Right lobe of liver (tissue), 6 donors: Measurements from ENCODE around the gene ABLIM3. TPM values are rescaled to one million over a fixed set of nuclear protein-coding genes. Genes with fewer than 3 reads are reported as not detected.
A peak's percentile ranks its signal among the peaks of the same experiment; 100 is the strongest.

Experiments
- ATAC-seq, 4 donors: fragments of 200-7000 bp; cut with Tn5 transposase; one replicate each; pipeline ENCODE4 v1.9.1; 2020; ENCODE audit warnings: mild to moderate bottlenecking in 4 of 4, moderate library complexity in 4 of 4
- DNase-seq, 3 donors: peaks; one replicate each; pipeline ENCODE4 v3.0.0-alpha.2; 2020
- H3K27ac ChIP-seq, 3 donors: fragments of 200-600 bp; one replicate each; pipeline ENCODE4 v1.8.0; 2022
- H3K27me3 ChIP-seq, 2 donors: fragments of 200-600 bp; one replicate each; pipeline ENCODE4 v1.8.0; 2022
- H3K36me3 ChIP-seq, 4 donors: fragments of 200-600 bp; sonication (generic) in 1 of 4; one replicate each; pipeline versions ENCODE4 v1.5.1 to v1.8.0; 2017 to 2022; ENCODE audit warnings: control low read depth in 1 of 4
- H3K4me1 ChIP-seq, 4 donors: fragments of 200-600 bp; sonication (generic) in 1 of 4; one replicate each; pipeline versions ENCODE4 v1.5.1 to v1.8.0; 2017 to 2022; ENCODE audit warnings: control low read depth in 1 of 4
- H3K4me3 ChIP-seq, 3 donors: fragments of 200-600 bp; one replicate each; pipeline ENCODE4 v1.8.0; 2022
- H3K9me3 ChIP-seq, 4 donors: fragments of 200-600 bp; sonication (generic) in 1 of 4; one replicate each; pipeline versions ENCODE4 v1.5.1 to v1.8.0; 2017 to 2022; ENCODE audit warnings: control low read depth in 1 of 4
- POLR2A ChIP-seq: fragments of 450-650 bp; IDR thresholded peaks from one replicate; pipeline ENCODE4 v1.6.1; 2017; ENCODE audit warnings: antibody characterized with exemption, mild to moderate bottlenecking
- WGBS: methylation state at CpG from one replicate; pipeline ENCODE4 v1.1.6; 2018; ENCODE audit warnings: low coverage, low lambda C conversion rate; ENCODE audit not compliant: insufficient coverage; ENCODE audit errors: missing lambda C conversion rate; 5-methylcytosine and 5-hydroxymethylcytosine counted together
- intact Hi-C, 2 donors: fragments of 100-400 bp; cut with DNase I; formaldehyde crosslinking; loops; one replicate each; pipeline versions ENCODE4 v1.11.2 to v1.14.1; 2022
- total RNA-seq, 6 experiments: library from RNA; depleted of rRNA in 2 of 6; stranded (reverse); fragments of >200 nt in 2 of 6; fragmentation: NEBNext Ultra II Directional in 3 of 6; extraction: Animal tissue kit (Norgen Biotek cat#: 25700) in 3 of 6; gene quantifications; one replicate each; pipeline versions ENCODE4 v1.1.0 to v1.2.4, GENCODE V29; 2016 to 2023
- TF ChIP-seq, protein P1 (sequence below), 4 donors: fragments of 200-600 bp in 3 of 4; fragments of 450-650 bp in 1 of 4; IDR thresholded peaks; one replicate each; pipeline versions ENCODE4 v1.5.1 to v1.8.0; 2016 to 2022; ENCODE audit warnings: antibody characterized with exemption in 4 of 4, mild to moderate bottlenecking in 2 of 4
- donor health status: DM: no; HTN: yes; CAD: no.
- donor health status: DM: no; HTN: no; CAD: no.
- donor health status: DM: no; HTN: no; CAD: no.
- donor health status: DM: no; HTN: yes; CAD: no.
- donor health status: DM: no; HTN: yes; CAD: no.

ABLIM3 gene
- total RNA-seq, 6 experiments from 2014 or later: 85.8 to 180 (median 125) TPM

DNA sequence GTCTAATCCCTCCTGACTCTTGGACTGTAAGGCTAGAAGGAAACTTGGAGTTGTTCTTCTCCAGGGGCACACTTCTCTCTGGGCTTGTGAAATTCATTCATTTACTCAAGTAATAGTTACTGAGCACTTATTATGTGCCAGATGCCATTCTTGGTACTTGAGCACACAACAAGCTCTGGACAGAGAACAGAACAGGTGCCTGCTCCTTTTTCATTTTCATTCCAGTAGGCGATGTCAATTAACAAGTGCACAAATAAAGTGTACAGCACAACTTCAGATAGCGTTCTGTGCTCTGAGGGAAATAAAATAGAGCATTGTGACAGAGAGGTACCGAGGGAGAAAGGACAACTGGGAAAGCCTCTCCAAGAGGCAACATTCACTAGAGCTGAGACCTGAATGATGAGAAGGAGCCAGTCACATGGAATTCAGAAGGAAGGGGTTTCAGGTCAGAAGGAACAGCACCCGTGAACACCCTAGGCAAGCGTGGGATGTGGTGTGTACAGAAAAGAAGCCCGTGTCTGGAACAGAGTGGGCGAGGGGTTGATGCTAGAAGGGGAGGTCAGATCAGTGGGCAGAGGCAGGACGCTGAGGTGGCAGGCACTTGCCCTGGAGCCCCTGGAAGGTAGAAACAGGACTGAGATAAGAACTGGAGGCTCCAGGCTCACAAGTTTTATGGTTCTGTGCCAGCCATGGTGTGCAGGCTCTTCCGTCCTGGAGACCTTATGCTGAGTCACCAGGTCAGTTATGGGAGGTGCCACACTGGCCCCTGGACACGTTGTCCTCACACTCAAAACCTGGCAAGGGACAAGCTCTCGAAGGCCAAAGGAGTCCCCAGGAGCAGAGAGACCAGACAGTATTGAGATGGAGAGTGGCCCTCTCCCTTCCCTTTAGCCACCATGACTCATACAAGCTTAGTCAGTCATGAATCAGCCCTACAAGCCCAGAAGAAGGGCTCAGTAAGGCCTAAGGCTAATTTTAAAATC, 7.2 kb upstream of the ABLIM3 start:
- peaks cover 0 to 37% (median 15%) of the 10 kb centered on the region in 4 donors for H3K4me1 ChIP-seq
- WGBS: 60% methylated on average over 8 of the region's 11 CpGs
- H3K27ac ChIP-seq: peak overlapping the region; percentile 37 to 86 (median 82)
- H3K4me3 ChIP-seq: no peak overlapping the region
- intact Hi-C loops: no loop called here
- ATAC-seq (peak; percentile 84 to 92 (median 86)), DNase-seq (peak; percentile 74 to 87 (median 85))
- TF ChIP-seq, protein P1, sequence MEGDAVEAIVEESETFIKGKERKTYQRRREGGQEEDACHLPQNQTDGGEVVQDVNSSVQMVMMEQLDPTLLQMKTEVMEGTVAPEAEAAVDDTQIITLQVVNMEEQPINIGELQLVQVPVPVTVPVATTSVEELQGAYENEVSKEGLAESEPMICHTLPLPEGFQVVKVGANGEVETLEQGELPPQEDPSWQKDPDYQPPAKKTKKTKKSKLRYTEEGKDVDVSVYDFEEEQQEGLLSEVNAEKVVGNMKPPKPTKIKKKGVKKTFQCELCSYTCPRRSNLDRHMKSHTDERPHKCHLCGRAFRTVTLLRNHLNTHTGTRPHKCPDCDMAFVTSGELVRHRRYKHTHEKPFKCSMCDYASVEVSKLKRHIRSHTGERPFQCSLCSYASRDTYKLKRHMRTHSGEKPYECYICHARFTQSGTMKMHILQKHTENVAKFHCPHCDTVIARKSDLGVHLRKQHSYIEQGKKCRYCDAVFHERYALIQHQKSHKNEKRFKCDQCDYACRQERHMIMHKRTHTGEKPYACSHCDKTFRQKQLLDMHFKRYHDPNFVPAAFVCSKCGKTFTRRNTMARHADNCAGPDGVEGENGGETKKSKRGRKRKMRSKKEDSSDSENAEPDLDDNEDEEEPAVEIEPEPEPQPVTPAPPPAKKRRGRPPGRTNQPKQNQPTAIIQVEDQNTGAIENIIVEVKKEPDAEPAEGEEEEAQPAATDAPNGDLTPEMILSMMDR (IDR thresholded peaks at IDR 0.05): no peak
- peak; percentile 78 for TF ChIP-seq POLR2A
- H3K36me3 ChIP-seq: no peaks in the 10 kb centered on the region
- H3K9me3 ChIP-seq: no peaks in the 10 kb centered on the region
- H3K27me3 ChIP-seq: no peaks in the 10 kb centered on the region

DNA sequence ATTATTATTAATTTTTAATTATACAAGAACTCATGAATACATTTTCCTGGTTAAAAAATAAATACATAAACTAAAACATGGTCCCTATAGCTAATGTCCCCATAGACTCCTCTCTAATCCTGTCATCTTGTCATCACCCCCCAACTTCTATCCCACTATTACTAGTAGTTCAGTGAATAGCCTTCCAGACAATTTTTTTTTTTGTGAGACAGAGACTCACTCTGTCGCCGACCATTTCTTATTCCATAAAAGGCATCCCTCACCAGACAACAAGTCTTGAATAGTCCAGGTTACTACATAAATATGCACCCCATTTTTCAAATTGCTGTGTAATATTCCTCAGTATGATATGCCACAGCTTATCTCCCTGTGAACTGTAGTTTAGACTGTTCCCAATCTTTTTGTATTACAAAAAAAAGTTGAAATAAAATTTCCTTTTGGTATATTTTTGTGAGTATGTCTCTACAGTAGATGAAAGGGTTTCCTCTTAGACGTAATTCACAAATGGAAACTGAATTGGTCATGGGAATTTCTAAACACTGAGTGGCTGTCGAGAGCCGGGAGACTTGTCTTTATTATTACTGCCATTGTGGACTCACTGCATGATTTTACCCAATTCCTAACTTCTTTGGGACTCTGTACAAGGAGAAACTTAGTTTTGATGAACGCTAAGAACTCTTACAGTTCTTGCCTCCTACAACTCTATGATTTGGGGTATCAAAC, 6.4 kb upstream of the ABLIM3 start:
- WGBS: 70% methylated on average over 6 of the region's 6 CpGs
- ATAC-seq (no peak), DNase-seq (no peak)
- Histone ChIP-seq H3K9me3 (no peaks in the 10 kb centered on the region), H3K27me3 (no peaks in the 10 kb centered on the region), H3K4me3 (no peak overlapping the region), H3K27ac (peak overlapping the region; percentile 37 to 86 (median 82)), H3K4me1 (peaks cover 0 to 37% (median 15%) of the 10 kb centered on the region in 4 donors), H3K36me3 (no peaks in the 10 kb centered on the region)
- TF ChIP-seq POLR2A: no peak
- TF ChIP-seq, protein P1 (IDR thresholded peaks at IDR 0.05): no peak
- intact Hi-C loops: no loop called here

DNA sequence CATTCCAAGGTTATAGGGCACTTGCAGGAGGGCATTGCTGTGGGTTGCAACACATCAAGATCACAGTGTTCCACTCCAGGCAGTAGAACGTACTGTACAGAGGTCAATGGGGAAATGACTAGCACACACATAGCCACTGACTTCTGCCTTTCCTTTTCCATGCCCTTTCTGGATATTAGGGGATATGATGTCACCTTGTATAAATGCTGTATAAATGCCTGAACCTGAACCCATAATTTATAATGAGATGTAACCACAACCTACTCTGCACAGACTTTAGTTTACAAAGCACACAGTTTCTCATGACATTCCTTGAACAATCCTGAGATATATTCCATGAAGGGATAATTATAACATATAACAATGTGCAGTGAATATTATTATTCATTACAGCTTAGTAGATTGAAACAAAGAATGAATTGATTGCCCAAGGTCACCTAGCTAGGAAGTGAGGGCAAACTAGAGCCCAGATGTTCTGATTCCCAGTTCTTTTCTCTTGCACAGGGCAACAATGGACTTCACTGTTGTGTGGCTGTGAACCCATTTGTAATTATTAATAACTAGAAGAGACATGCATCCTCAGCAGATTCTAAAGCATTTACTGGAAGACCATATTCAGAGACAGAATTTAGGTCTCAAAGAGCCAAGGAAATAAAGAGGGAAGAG, 5.6 kb upstream of the ABLIM3 start:
- intact Hi-C loops: no loop called here
- H3K27ac ChIP-seq: peak overlapping the region; percentile 37 to 86 (median 82)
- H3K9me3 ChIP-seq: no peaks in the 10 kb centered on the region
- peak; percentile 90 for TF ChIP-seq POLR2A
- TF ChIP-seq, protein P1 (IDR thresholded peaks at IDR 0.05): peak in 1 of 4 donors; percentile 5
- ATAC-seq (peak; percentile 82 to 88 (median 85)), DNase-seq (peak in 1 of 3 donors; percentile 80)
- H3K4me1 ChIP-seq: peaks cover 0 to 37% (median 15%) of the 10 kb centered on the region in 4 donors
- no peaks in the 10 kb centered on the region for H3K36me3 ChIP-seq
- 0% methylated on average over 1 of the region's 1 CpG for WGBS
- no peaks in the 10 kb centered on the region for H3K27me3 ChIP-seq
- no peak overlapping the region for H3K4me3 ChIP-seq

DNA sequence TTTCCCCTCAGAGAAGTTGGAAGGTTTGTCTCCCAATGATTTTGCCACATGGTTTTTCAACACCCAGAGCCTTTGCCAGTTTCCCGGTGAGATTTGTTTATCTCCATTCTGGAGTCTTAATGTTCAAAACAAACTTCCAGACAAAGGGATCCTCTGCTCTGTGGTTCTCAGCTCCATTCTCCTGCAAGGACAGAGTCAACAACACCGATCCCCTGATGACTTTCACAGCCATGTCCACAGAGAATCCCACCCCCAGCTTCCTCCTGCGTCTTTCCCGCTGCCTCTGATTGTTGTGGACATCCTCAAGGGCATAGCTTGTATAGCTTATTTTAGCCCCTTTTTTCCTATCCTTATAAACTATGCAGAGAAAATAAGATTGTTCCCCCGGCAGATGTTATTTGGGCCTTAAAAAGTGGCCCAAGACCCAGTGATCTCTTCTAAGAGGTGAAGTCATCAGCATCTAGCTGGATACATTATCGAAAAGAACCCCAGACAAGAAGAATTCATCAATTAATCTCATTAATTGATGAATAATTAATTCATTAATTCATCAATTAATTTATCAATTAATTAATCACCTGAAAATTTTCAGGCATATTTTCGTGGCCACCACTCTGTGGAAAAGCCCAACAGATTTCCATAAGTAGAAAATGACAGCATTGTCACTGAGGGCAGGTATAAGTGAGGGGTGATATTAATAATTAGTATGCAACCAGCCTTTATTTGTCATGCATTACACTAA, 2.9 kb upstream of the ABLIM3 start:
- WGBS: 86% methylated on average over 7 of the region's 7 CpGs
- DNase-seq (no peak), ATAC-seq (no peak)
- no peak overlapping the region for H3K4me3 ChIP-seq
- no peaks in the 10 kb centered on the region for H3K9me3 ChIP-seq
- no peaks in the 10 kb centered on the region for H3K36me3 ChIP-seq
- intact Hi-C loops: no loop called here
- peaks cover 0 to 34% (median 13%) of the 10 kb centered on the region in 4 donors for H3K4me1 ChIP-seq
- no peak overlapping the region for H3K27ac ChIP-seq
- TF ChIP-seq POLR2A: no peak
- TF ChIP-seq, protein P1 (IDR thresholded peaks at IDR 0.05): no peak
- H3K27me3 ChIP-seq: no peaks in the 10 kb centered on the region
